ENCODE results near the gene OR10V1.
"Not testable (repeated sequence)": the region's sequence is repeated elsewhere in the genome, so short reads cannot be mapped to it uniquely, and the experiment has no call there.

OR10V1 gene

DNA sequence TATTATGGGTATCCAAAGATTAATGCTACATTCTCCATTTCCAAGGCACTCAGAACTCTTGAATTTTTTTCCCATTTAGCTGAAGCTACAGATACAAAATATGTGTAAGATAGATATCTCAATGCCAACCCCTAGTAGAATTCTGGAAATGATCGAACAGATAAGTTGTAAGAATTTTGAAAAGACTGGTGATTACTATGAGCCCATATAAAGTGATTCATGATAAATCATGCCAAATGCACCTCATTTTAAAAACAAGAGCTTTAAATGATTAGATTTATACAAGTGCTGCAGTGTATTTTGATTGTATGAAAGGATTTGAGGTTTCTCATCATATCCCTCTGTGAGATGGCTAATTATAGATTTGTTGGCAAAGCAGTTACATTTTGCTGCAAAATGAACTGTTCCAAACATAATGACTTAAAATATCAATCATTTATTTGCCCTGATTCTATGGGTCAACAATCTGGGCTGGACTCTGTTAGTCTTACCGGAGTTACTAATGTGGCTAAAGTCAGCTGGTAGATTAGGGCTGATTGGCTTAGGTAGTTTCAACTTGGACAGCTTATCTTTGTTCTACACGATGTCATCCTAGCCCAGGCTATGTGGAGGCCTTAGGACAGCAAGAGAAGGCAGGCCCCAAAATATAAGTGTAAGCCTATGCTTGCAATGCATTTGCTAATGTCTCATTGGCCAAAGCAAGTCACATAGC is 3.4 kb downstream of the OR10V1 start:
- in situ Hi-C loops (cut with MboI; ENCODE audit: low sequenced_read_pairs): no loop called here

DNA sequence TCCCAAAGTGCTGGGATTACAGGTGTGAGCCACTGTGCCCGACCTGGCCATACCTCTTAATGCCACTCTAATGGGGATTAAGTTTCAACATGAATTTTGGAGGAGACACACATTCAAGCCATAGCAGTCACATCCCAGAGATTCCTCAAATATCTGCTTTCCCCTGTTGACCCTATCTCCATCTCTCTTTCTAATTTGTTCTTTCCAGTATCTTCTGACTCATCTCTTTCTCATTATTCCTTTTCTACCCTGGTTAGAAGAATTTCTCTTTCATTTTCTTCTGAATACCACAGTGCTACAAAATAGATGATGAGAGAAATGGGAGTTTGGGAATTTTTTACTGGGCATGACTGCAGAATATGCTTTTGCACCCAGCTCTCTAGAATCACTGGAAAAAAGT is 5.1 kb downstream of the OR10V1 start:
- in situ Hi-C loops (cut with MboI; ENCODE audit: low sequenced_read_pairs): no loop called here

DNA sequence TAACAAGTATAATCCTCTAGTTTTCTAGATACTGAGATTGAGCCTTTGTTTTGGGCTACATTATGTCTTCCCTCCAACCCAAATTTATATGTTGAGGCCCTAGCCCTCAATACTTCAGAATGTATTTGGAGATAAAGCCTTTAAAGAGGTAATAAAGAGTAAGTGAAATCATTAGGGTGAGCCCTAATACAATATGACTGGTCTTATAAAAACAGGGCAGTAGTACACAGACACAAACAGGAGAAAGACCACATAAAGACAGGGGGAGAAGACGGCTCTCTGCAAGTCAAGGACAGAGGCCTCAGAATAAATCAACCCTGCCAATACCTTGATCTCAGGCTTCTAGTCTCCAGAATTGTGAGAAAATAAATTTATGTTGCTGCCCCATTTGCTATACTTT is 6.3 kb downstream of the OR10V1 start:
- in situ Hi-C loops (cut with MboI; ENCODE audit: low sequenced_read_pairs): no loop called here

DNA sequence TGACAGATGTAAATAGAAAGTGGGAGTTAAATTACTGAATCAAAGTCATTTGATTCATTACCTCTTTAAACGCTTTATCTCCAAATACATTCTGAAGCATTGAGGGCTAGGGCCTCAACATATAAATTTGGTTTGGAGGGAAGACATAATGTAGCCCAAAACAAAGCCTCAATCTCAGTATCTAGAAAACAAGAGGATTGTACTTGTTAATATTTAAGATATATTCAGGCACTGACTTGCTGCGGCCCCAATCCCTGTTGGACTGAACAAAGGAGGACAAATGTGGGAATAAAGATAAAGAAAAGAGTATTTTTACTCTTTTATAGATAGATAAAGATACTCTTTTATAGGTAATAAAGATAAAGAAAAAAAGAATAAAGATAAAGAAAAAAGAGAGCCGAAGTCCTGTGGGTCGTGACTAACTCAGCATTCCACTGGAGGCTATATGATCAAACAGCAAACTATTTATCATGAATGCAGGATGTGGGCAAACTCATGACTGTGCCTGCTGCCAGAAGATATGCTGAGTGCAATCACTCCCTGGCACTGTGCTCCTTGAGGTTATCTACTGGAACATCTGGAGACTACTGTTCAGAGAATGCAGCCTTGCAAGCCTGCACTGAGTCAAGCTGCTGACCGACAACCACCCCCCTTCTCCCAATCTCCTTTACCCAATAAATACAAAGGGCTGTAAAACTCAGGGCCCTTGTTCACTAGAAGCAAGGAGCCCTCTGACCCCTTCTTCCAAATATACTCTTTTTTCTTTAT is 6.9 kb downstream of the OR10V1 start:
- in situ Hi-C loops (cut with MboI; ENCODE audit: low sequenced_read_pairs): no loop called here

DNA sequence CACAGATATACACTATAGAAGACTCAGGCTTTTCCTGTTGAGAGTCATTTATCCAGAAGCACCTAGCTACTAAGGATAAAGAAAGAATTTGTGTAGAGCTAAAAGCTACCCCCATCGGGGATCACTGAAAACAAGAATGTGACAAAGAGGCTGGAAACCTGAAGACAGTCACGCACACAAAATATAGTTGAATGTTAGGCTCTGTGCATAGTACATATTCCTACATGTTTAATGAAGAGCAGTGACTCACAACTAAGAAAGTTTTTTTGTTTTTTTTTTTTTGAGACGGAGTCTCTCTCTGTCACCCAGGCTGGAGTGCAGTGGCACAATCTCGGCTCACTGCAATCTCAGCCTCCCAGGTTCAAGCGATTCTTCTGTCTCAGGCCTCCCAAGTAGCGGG is 8.4 kb downstream of the OR10V1 start:
- in situ Hi-C loops (cut with MboI; ENCODE audit: low sequenced_read_pairs): no loop called here

DNA sequence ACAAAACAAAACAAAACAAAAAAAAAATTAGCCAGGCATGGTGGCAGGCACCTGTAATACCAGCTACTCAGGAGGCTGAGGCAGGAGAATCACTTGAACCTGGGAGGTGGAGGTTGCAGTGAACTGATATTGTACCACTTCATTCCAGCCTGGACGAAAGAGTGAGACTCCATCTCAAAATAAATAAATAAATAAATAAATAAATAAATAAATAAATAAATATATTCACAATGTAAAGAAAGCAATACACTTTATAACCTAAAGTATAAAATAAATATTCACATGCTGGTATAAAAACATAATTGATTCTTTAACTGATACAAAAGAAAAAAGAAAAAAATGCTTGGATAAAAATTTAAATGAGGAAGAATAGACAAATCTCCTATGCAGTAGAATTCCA is 10.1 kb downstream of the OR10V1 start:
- in situ Hi-C loops (cut with MboI; ENCODE audit: low sequenced_read_pairs): not testable (repeated sequence)

DNA sequence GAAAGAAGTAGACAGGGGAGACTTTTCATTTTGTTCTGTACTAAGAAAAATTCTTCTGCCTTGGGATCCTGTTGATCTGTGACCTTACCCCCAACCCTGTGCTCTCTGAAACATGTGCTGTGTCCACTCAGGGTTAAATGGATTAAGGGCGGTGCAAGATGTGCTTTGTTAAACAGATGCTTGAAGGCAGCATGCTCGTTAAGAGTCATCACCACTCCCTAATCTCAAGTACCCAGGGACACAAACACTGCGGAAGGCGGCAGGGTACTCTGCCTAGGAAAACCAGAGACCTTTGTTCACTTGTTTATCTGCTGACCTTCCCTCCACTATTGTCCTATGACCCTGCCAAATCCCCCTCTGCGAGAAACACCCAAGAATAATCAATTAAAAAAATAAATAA is 13.5 kb downstream of the OR10V1 start:
- in situ Hi-C loops (cut with MboI; ENCODE audit: low sequenced_read_pairs): not testable (repeated sequence)

DNA sequence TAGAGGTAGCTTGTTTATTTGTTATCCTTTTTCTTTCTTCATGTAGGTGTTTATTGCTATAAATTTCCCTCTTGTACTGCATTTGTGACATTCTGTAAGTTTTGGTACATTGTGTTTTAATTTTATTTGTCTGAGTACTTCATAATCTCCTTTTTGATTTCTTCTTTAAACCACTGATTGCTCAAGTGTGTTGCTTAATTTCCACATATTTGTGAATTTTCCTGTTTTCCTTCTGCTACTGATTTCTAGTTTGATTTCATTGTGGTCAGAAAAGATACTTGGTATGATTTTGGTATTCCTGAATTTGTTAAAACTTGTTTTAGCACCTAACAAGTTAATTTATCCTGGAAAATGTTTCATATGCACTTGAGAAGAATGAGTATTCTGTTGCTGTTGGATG is 15.1 kb downstream of the OR10V1 start:
- in situ Hi-C loops (cut with MboI; ENCODE audit: low sequenced_read_pairs): no loop called here

DNA sequence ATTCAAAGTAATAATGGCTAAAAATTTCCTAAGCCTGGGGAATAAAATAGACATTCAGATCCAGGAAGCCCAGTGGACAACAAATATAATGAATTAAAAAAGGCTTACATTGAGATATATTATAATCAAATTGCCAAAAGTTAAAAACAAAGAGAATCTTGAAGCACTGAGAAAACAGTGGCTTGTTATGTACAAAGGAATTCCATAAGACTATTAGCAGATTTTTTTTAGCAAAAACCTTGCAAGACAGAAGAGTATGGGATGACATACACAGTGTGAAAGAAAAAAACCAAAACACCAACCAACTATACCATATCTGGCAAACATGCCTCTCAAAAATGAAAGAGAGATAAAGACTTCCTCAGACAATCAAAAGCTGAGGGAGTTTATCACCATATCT is 20.7 kb downstream of the OR10V1 start:
- in situ Hi-C loops (cut with MboI; ENCODE audit: low sequenced_read_pairs): no loop called here

DNA sequence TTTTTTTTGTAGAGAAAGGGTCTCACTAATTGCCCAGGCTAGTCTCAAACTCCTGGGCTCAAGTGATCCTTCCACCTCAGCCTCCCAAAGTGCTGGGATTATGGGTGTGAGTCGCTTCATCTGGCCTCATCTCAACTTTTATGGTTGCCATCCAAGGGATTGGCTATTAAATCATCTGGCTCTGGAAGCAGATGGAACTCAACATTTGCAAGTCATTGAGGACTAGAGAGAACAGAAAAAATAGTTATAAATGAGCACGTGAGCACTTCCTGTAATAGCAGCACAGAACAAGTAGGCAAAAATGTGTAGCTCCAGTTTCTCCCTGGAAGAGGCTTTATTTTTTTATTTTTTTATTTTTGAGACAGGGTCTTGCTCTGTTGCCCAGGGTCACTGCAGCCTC is 22.5 kb downstream of the OR10V1 start:
- in situ Hi-C loops (cut with MboI; ENCODE audit: low sequenced_read_pairs): no loop called here

DNA sequence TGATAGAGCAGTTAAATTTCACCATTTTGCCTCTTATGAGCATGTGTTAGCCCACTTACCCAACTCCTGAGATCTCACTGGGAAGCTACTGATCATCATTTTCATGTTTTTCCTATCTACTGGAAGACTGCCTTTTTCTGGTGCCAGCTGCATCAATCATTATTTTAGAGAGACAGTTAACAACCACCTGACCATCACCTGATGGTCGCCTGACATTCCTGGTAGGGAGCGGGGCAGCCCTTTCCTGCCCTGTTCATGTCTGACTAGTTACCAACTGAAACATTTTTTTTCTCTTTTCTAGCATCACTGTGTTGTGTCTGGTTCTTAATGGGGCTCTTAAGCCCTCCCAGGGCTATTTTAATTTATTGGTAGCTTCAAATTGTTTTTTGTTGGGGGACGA is 24.6 kb downstream of the OR10V1 start:
- in situ Hi-C loops (cut with MboI; ENCODE audit: low sequenced_read_pairs): no loop called here

DNA sequence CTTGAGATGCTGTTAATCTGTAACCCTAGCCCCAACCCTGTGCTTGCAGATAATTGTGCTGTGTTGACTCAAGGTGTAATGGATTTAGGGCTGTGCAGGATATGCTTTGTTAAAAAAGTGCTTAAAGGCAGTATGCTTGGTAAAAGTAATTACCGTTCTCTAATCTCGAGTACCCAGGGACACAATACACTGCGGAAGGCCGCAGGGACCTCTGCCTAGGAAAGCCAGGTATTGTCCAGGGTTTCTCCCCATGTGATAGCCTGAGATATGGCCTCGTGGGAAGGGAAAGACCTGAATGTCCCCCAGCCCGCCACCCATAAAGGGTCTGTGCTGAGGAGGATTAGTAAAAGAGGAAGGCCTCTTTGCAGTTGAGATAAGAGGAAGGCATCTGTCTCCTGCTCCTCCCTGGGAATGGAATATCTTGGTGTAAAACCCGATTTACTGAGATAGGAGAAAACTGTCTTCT is 32.4 kb downstream of the OR10V1 start:
- in situ Hi-C loops (cut with MboI; ENCODE audit: low sequenced_read_pairs): not testable (repeated sequence)

DNA sequence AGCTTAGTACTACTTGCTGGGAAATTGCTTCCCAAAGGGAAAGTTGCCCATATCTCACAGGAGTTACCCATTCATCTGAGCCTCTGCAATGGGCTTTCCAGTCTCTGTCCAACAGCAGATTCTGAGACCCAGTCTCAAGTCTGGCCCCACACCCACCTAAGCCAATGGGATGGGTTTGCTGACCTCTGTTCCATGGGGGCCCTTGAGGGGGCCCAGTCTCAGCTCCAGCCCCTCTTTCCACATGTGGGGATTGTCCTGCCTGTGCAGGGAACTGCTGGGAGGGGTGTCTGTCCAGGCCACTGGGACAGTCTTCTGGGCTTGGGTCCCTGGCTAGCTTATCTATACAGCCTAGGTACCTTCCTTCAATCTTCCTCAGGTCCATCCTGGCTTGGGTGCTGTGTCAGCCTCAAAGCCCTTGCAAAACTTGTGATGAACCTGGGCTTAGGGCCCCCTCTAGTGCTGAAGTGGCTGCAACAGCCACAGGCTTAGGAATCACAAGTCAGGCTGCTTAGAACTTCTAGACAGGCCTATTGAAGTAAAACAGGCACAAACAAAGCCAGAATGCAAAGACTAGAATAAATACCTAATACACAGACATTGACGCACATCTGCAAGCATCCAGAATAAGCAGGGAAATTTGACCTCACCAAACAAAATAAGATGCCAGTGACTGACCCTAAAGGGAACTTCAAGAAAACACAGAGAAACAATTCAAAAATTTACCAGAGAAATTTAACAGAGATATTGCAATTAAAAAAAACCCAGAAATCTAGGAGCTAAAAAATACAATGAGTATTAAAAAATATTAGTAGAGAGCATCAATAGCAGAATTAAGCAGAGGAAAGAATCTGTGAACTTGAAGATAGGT is 33.1 kb downstream of the OR10V1 start:
- in situ Hi-C loops (cut with MboI; ENCODE audit: low sequenced_read_pairs): no loop called here

DNA sequence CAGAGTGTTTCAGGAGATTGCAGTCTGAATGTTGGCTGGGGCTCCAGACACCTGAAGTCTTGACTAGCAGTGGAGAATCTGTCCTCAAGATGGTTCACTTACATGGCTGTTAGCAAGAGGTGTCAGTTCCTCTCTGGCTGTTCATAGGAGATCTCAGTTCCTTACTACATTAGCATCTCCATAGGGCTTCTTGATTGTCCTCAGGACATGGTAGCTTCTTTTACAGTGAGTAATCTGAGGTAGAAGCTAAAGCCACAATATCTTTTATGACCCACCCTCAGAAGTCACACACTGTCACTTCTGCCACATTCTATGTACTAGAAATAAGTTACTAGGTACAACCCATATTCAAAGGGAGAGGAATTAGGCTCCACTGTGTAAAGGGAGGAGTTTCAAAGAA is 34.3 kb downstream of the OR10V1 start:
- in situ Hi-C loops (cut with MboI; ENCODE audit: low sequenced_read_pairs): no loop called here

DNA sequence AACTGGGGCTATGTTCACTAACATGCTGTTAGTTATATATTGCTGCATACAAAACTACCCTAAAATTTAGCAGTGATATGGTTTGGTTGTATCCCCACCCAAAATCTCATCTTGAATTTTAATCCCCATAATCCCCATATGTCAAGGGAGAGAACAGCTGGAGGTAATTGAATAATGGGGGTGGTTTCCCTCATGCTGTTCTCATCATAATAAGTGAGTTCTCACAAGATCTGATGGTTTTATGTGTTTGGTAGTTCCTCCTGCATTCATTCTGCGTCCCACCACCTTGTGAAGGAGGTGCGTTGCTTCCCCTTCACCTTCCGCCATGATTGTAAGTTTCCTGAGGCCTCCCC is 34.9 kb downstream of the OR10V1 start:
- in situ Hi-C loops (cut with MboI; ENCODE audit: low sequenced_read_pairs): no loop called here

DNA sequence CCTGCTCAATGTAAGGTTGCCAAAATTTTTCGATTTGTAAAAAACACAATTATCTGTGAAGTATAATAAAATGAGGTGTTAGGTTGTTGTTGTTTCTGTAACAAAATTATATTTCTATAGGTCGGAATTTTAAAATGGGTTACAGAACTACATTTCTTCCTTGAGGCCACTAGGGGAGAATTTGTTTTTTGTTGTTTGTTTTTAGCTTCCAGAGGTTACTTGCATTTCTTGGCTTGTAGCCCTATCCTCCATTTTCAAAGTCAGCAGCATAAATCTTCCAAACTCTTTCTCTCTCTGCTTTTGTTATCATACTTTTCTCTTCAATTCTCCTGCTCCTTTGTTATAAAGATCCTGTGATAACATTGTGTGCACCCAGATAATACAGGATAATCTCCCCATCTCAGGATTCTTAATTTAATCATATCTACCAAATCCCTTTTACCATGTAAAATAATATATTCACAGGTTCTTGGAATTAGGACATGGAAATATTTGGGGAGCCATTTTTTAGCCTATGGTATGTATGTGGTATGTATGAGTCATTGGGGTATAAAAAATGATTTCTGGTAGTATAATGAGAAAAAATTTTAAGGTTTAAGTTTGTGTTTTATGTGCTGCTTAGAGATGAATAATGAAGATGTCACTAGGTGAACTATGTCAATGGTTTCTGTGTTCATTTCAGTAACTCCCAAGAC is 35.4 kb downstream of the OR10V1 start:
- in situ Hi-C loops (cut with MboI; ENCODE audit: low sequenced_read_pairs): no loop called here

DNA sequence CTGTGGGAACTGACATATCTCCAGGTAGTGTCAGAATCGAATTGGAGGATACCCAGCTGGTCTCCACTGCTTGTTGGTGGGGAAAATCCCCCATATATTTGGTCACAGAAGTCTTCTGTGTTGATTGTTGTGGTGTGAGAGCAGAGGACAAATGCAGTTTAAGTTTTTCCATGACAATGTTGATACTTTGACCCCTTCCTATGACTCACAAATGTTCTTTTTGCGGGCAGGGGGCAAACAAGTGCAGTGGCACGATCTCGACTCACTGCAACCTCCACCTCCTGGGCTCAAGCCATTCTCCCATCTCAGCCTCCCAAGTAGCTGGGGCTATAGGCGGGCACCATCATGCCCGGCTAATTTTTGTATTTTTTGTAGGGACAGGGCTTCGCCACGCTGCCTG is 37.4 kb downstream of the OR10V1 start:
- in situ Hi-C loops (cut with MboI; ENCODE audit: low sequenced_read_pairs): no loop called here

DNA sequence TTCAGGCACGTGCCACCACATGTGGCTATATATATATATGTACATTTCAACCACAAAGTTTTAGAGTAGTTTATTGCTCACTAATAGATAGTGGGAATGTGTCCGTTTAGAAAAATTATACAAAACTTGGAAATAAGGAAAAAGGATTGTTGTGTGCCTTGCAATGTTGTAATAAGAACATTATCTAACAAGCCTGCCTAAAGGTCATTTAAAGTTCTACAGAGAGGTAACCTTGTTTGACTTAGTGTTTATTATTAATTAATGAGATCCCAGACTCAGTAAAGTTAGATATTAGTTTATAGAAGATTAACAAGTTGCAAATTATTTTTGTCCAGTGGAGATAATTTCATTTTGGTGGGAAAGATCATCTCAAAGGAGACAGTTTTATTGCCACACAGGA is 39.4 kb downstream of the OR10V1 start:
- in situ Hi-C loops (cut with MboI; ENCODE audit: low sequenced_read_pairs): no loop called here

DNA sequence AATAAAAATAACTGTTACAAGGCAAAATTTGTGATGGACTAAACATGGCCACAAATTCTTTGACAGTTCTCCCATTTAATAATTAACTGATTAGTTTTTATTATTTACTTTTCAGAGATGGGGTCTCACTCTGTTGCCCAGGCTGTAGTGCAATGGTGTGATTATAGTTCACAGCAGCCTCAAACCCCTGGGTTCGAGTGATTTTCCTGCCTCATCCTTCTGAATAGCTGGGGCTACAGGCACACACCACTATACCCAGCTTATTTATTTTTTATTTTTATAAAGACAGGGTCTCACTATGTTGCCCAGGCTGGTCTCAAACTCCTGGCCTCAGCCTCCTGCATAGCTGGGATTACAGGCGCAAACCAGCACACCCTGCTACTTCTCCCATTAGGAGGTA is 40.4 kb downstream of the OR10V1 start:
- in situ Hi-C loops (cut with MboI; ENCODE audit: low sequenced_read_pairs): no loop called here

DNA sequence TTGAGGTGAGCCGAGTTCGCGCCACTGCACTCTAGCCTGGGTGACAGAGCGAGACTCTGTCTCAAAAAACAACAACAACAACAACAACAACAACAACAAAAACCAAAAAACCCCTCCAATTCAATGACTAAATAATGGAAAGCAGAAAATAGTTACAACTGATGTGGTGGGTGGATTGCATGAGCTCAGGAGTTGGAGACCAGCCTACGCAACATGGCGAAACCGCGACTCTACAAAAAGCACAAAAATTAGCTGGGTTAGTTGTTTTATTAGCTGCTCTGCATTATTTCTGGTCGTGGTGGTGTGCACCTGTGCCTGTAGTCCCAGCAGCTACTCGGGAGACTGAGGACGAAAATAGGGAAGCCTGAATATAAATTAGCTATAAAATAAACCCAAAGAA is 42.2 kb downstream of the OR10V1 start:
- in situ Hi-C loops (cut with MboI; ENCODE audit: low sequenced_read_pairs): no loop called here

DNA sequence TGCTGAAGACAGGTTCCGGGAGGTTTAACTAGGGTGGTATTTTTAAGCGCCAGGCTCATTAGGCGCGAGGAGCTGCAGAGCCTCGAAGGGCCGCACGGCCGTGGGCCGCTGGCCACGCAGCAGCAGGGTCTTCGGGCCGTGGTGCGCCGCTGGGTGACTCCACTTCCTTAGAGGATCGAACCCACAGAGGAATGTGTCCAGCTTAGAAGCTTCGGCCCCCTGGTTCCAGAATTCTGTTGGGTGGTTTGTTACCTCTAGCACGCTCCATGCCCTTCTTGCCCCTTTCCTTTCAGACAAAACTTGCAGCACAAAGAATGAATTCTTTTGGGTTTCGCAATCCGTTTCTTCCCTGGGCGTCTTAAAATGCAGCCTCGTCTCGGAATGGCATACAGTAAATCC is 44.0 kb downstream of the OR10V1 start:
- in situ Hi-C loops (cut with MboI; ENCODE audit: low sequenced_read_pairs): no loop called here
